HG03378 (cell line): ENCODE measurements around the gene INPP4A.

Experiments used
- ATAC-seq: cut with Tn5 transposase; IDR thresholded peaks from one replicate; pipeline ENCODE4 v1.9.1; 2021; ENCODE audit warnings: mild to moderate bottlenecking, moderate library complexity; ENCODE audit not compliant: unreplicated experiment

The INPP4A gene

DNA sequence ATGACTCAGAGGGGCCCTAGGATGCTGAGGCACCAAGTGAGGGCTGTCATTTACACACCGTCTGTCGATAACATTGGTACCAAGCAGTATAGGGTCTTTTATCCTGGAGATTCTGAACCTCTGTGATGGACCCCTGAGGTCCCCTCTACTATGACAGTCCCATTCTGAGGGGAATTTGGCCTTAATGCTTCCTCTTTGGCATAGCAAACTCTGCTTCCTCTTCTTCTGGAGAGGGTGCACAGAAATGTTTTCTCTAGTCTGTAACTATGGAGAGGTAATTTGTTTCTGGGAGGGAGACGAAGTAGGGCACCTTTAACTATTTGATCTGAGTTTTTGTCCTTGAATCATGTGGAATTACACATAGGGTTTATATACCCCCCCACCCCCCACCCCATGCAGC, 44.8 kb downstream of the INPP4A start:
- no peak for ATAC-seq

DNA sequence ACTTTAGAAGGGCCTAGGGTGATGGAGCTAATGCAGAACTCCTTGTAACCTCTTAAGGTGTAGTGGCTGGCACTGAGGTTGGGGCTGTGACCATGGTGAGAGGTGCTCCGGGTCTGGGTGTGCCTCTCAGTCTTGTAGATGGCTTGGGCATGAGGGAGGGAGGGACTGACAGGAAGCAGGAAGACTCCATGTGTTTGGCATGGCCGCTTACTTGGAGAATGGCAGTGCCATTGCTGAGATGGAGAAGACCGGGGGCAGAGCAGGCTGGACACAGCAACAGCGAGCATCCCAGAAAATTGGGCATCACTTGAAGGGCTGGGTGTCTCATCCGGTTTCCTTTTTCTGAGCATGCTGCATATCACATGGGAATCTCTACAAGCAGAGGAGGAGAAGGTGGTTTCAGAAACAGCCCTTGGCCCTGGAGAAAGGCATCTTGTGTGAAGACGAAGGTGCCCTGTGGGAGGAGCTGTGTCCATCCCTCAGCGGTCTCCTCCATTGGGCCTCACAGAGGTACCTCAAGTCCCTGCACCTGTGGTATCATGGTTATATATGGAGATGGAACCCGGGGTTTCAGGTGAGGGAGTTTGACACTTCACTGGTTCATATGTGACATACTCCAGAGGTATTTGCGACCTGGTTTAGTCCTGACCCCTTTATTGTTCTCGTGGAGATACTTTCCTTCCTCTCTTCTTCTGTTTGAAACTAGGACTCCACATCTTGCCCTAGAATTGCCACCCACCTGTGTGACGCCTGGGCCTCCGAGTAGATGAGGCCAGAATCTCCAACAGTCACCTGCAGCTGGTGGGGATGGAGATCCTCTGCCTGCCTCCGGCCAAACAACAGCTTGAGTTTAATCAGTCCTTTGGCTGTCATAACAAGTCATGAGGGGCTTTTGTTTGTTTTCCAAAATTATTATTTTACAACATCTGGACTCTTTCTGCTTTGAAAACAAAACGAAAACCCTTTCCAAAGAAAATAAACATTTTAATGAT, 45.6 kb downstream of the INPP4A start:
- ATAC-seq: no peak

DNA sequence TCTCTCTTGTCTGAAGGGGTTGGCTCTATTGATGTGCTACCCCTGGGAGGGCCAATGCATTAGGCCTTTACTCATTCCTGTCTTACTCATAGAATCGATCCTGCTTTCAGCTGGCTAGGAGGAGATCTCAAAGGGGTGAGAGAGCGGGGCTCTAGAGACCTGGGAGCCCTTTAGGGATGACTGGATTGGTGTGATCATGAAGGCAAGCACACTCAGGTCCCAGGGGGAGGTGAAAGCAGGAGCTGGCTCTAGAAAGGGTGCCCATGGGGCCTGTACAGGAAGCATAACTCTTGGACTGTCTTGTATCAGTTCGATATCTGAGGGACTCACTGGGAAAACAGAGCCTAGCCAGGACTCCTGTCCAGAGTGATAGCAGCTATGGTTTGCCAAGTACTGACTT, 47.8 kb downstream of the INPP4A start:
- ATAC-seq: no peak

DNA sequence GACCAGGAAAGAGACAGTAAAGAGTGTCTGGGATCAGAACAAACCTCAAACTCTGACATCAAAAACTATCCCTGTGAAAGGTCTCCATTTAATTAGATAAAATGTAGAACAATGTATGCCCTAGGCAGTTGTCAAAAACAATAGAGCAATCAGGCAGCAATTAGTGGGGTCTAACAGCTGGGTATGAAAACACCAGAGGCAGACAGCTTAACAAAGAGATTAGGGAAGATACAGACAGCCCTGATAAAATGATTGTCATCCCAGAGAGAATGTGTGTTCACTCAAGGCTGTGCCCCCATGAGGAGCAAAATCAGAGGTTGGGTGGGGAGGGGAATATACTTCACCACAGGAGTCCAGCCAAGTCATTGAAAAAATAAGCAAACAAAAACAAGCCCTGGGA, 50.0 kb downstream of the INPP4A start:
- no peak for ATAC-seq

DNA sequence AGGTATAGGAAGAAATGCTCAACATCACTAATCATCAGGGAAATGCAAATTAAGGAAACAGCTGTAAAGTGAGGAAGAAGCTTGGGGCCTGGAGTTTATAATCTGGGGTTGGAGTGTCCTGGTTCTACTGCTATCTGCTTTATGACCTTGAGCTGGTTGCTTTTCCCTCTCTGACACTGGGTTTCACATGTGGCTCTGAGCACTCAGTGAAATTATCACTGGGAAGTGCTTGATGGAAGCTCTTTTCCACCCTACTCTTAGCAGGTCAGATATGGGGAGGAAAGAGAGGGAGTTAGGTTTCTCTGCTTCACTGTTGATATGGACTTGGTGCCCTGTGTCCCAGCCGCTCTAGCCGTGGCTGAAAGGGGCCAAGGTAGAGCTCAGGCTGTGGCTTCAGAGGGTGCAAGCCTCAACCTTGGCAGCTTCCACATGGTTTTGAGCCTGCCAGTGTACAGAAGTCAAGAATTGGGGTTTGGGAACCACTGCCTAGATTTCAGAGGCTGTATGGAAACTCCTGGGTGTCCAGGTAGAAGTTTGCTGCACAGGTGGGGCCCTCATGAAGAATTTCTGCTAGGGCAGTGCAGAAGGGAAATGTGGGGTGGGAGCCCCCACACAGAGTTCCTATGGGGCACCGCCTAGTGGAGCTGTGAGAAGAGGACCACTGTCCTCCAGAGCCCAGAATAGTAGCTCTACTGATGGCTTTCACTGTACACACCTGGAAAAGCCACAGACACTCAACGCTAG, 52.3 kb downstream of the INPP4A start:
- ATAC-seq: no peak

DNA sequence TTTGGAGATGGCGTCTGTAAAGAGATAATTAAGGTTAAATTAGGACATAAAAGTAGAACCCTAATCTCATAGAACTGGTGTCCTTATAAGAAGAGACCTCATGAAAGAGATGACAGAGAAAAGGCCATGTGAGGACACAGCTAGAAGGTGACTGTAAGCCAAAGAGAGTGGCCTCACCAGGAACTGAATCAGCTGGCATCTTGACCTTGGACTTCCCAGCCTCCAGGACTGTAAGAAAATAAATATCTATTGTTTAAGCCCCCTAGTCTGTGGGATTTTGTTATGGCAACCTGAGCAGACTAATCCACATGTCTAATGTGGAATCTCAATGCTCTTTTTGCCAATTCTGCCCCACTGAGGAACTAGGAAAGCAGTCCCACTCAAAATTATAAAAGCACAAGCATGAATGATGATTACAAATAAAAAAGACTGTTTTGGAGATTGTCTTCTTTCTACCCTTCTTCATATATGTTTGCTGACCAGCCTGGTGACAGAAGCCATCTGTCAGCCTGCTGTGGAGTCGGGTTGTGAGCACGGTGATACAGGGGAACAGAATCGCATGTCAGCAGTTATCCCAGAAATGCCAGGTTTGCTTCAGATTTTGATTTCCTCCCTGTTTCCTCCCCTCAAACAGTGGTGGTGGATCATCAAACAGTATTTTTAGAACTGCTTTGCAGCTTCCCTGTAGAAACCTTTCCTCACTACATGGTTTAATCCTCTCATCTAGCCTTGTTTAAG, 54.2 kb downstream of the INPP4A start:
- no peak for ATAC-seq

GRCh38 chr2:98500561-98500960, 55.9 kb downstream of the INPP4A start:
- ATAC-seq: no peak

- ATAC-seq: no peak
Observed at GRCh38 chr2:98501223-98501622, 56.6 kb downstream of the INPP4A start.

- no peak for ATAC-seq
Observed at GRCh38 chr2:98501876-98502275, 57.2 kb downstream of the INPP4A start.

DNA sequence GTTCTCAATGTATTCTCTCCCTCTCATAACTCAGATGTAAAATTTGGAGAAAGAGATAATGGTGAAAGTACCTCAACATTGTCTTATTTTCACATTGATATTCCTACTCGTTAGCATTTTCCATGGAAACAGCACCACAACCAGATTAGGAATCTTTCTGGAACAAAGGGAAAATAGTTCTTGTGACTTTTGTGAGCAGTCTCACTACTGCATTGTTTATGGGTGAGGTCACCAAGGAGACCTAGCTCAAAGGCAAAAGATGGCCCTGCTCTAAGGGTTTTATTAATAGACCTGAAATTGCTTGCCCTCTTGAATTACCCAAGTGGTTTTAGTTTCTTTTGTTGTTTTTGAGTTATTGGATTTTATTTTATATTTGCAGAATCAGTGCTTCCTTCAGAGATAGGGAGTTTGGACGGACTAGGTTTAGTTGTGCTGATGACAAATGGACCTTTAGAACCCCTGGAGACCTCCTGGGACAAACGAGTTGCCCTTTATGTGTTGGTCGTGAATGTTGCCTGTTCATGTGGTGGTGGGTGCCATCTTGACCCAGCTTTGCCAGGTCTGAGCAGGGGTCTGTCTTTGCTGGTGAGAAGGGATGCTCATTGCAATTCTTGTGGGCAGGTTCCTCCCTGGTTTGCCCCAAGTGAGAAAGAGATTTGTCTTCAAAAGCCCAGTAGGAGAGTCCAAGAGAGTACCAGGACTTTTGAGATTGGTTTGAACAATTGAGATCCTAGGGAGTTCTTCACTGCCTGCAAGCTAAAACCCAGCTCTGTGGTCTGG, 58.1 kb downstream of the INPP4A start:
- ATAC-seq: no peak

- ATAC-seq: no peak
Observed at GRCh38 chr2:98503481-98504105, 58.9 kb downstream of the INPP4A start.

- no peak for ATAC-seq
Observed at GRCh38 chr2:98504381-98505109, 59.9 kb downstream of the INPP4A start.

DNA sequence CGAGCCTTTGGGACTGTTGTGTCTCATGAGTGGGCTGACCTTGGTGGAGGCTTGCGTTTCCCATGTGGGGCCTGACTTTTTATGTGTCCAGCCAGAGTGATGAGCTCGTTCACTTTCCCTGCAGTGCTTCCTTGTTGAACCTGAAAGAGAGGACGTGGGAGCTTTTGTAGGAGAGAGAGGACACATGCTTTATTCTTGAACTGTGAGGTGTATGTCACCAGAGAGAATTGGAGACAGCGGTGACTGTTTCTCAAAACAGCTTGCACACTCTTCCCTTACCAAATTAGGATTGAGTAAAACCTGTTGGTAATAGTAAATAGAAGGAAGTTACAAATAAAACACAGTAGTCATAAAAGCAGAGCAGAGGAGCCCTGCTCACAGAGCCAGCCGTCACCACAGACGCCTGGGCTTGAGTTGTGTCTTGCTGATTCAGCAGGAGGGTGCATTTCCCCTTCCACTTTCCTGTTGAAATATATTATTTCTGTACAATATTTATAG, 60.7 kb downstream of the INPP4A start:
- ATAC-seq: no peak

GRCh38 chr2:98505971-98506664, 61.5 kb downstream of the INPP4A start:
- ATAC-seq: no peak

DNA sequence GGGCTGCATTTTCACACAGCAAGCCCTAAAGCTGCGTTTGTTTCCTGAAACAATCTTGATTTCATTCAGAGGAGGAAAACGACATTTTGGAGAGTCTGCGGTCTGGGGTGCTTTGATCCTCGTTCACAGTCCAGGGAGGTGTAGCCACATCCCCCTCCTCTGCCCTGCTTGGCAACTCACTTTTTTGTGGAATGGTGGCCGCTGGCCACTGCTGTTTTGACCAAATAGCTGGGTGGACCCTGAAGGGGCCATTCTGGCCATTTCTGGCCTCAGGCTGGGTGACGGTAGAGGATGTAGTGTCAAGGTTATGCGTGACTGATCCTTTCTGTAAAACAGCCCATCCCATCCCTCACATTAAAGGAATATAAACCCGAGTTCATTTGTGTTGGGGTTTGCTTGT, 62.2 kb downstream of the INPP4A start:
- no peak for ATAC-seq

GRCh38 chr2:98507461-98507860, 62.8 kb downstream of the INPP4A start:
- no peak for ATAC-seq

GRCh38 chr2:98507891-98508708, 63.4 kb downstream of the INPP4A start:
- no peak for ATAC-seq

DNA sequence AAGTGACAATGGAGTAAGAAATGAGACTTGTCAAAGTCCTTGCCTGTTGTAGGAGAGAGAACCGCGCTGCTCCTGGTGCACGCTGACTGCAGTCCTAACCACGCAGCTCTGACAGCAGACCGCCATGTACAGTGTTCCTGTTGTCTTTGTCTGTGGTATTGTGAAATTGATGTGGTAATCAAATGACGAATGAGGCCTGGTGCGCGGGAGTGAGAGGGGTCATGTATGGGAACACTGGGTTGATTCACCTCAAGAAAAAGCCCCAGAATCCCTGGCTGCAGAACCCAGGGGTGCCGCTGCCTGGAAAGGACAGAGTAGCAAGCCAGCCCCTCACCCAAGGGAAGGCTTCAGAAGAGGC, 64.0 kb downstream of the INPP4A start:
- no peak for ATAC-seq
